HepG2 (cell line): ENCODE data around the gene NRAP. TPM values are rescaled to one million over a fixed set of nuclear protein-coding genes. Genes with fewer than 3 reads are reported as not detected.

ENCODE experiments used
- FOXA1 ChIP-seq, 2 experiments: fragments of 450-650 bp in 1 of 2; sonication (generic) in 1 of 2; formaldehyde crosslinking in 1 of 2; IDR thresholded peaks; 2 replicates each; pipeline versions ENCODE4 v1.4.0 to v1.6.1; 2016 to 2020; ENCODE audit warnings: missing genetic modification reagents in 1 of 2
- GATAD1 ChIP-seq: IDR thresholded peaks from 2 replicates; pipeline ENCODE4 v1.6.1; 2016; ENCODE audit warnings: missing genetic modification reagents, missing compliant biosample characterization
- IRX3 ChIP-seq: sonication (generic); formaldehyde crosslinking; IDR thresholded peaks from 2 replicates; pipeline ENCODE4 v1.8.1; 2023; ENCODE audit warnings: mild to moderate bottlenecking, low read depth, missing genetic modification reagents, borderline replicate concordance
- PAWR ChIP-seq: sonication (generic); formaldehyde crosslinking; IDR thresholded peaks from 2 replicates; pipeline ENCODE4 v1.4.0; 2020; ENCODE audit warnings: missing genetic modification reagents, mild to moderate bottlenecking, borderline replicate concordance
- SNAPC4 ChIP-seq: sonication (generic); formaldehyde crosslinking; IDR thresholded peaks from 2 replicates; pipeline ENCODE4 v1.4.0; 2020; ENCODE audit warnings: mild to moderate bottlenecking, missing genetic modification reagents
- TARDBP ChIP-seq: sonication (generic); formaldehyde crosslinking; IDR thresholded peaks from 2 replicates; pipeline ENCODE4 v1.8.0; 2022; ENCODE audit warnings: mild to moderate bottlenecking, missing genetic modification reagents
- TBL1XR1 ChIP-seq: fragments of 150-350 bp; IDR thresholded peaks from 2 replicates; pipeline ENCODE4 v1.6.1; 2014; ENCODE audit warnings: borderline replicate concordance, low read length; ENCODE audit not compliant: partially characterized antibody
- ZFP41 ChIP-seq: sonication (generic); formaldehyde crosslinking; IDR thresholded peaks from 2 replicates; pipeline ENCODE4 v1.4.0; 2020; ENCODE audit warnings: mild to moderate bottlenecking, missing genetic modification reagents, borderline replicate concordance
- ZFP82 ChIP-seq: sonication (generic); formaldehyde crosslinking; IDR thresholded peaks from 2 replicates; pipeline ENCODE4 v1.5.1; 2020; ENCODE audit warnings: mild to moderate bottlenecking, missing genetic modification reagents, borderline replicate concordance
- ZNF235 ChIP-seq: sonication (generic); formaldehyde crosslinking; IDR thresholded peaks from 2 replicates; pipeline ENCODE4 v1.8.1; 2023; ENCODE audit warnings: mild to moderate bottlenecking, missing genetic modification reagents, borderline replicate concordance
- ZNF260 ChIP-seq: sonication (generic); formaldehyde crosslinking; IDR thresholded peaks from 2 replicates; pipeline ENCODE4 v1.4.0; 2020; ENCODE audit warnings: missing genetic modification reagents, low read depth, mild to moderate bottlenecking, borderline replicate concordance
- ZNF276 ChIP-seq: sonication (generic); formaldehyde crosslinking; IDR thresholded peaks from 2 replicates; pipeline ENCODE4 v1.4.0; 2020; ENCODE audit warnings: mild to moderate bottlenecking, low read depth, missing genetic modification reagents
- ZNF432 ChIP-seq: sonication (generic); formaldehyde crosslinking; IDR thresholded peaks from 2 replicates; pipeline ENCODE4 v1.5.0; 2020; ENCODE audit warnings: missing genetic modification reagents, mild to moderate bottlenecking, borderline replicate concordance
- ZNF512 ChIP-seq: sonication (generic); formaldehyde crosslinking; IDR thresholded peaks from 2 replicates; pipeline ENCODE4 v1.4.0; 2020; ENCODE audit warnings: mild to moderate bottlenecking, missing genetic modification reagents
- polyA plus RNA-seq, 8 experiments: library from polyadenylated mRNA; depleted of rRNA in 3 of 8; stranded (reverse) in 7 of 8; unstranded in 1 of 8; fragments of >200 nt; fragmentation: Illumina TruSeq in 4 of 8; extraction: Trizol in 4 of 8; gene quantifications; 2 replicates each; pipeline versions ENCODE4 v1.2.1 to v1.2.3, GENCODE V29; 2011 to 2016; ENCODE audit warnings: low read depth in 4 of 8, missing spikeins in 1 of 8, mixed read lengths in 1 of 8; ENCODE audit not compliant: insufficient read depth in 1 of 8
- total RNA-seq, 5 experiments: library from RNA; depleted of rRNA; stranded (reverse); fragments of >200 nt; fragmentation: Illumina TruSeq; extraction: Trizol; gene quantifications; 2 replicates each; pipeline ENCODE4 v1.2.3, GENCODE V29; 2016; ENCODE audit warnings: low read depth in 1 of 5
- TF ChIP-seq, protein P1 (sequence below): conservative IDR thresholded peaks from 2 replicates; pipeline ENCODE4 v1.6.1; 2018; ENCODE audit warnings: missing genetic modification reagents
- TF ChIP-seq, protein P2 (sequence below): sonication (generic); formaldehyde crosslinking; IDR thresholded peaks from 2 replicates; pipeline ENCODE4 v1.4.0; 2020; ENCODE audit warnings: missing genetic modification reagents

The NRAP gene
- total and polyA plus RNA-seq, 2 of the 13 experiments (the other 11 are each of a cell fraction or from before 2014, with no cell fraction given), result not detected

GRCh38 chr10:113679463-113680189 lies 15.8 kb upstream of the NRAP start, which contains the start of gene CASP7 (continued):
- TF ChIP-seq ZNF512 (no peak), FOXA1 (IDR thresholded peaks at IDR 0.05) (no peak), FOXA1 (CRISPR knock-in tag; IDR thresholded peaks at IDR 0.05) (peak; percentile 6; the same call in 1 of the 2 replicates), ZFP41 (CRISPR knock-in tag) (no peak), IRX3 (CRISPR knock-in tag) (no peak), ZNF432 (no peak), ZNF235 (CRISPR knock-in tag) (no peak), ZNF276 (CRISPR knock-in tag) (no peak), TARDBP (CRISPR knock-in tag) (no peak), TBL1XR1 (no peak), GATAD1 (no peak), ZNF260 (no peak), PAWR (no peak), ZFP82 (CRISPR knock-in tag) (0 out of 2 replicates have a peak, but pooled peaks have one; percentile 46), SNAPC4 (no peak)
- TF ChIP-seq, protein P1, sequence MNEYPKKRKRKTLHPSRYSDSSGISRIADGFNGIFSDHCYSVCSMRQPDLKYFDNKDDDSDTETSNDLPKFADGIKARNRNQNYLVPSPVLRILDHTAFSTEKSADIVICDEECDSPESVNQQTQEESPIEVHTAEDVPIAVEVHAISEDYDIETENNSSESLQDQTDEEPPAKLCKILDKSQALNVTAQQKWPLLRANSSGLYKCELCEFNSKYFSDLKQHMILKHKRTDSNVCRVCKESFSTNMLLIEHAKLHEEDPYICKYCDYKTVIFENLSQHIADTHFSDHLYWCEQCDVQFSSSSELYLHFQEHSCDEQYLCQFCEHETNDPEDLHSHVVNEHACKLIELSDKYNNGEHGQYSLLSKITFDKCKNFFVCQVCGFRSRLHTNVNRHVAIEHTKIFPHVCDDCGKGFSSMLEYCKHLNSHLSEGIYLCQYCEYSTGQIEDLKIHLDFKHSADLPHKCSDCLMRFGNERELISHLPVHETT, result no peak
- TF ChIP-seq, protein P2, sequence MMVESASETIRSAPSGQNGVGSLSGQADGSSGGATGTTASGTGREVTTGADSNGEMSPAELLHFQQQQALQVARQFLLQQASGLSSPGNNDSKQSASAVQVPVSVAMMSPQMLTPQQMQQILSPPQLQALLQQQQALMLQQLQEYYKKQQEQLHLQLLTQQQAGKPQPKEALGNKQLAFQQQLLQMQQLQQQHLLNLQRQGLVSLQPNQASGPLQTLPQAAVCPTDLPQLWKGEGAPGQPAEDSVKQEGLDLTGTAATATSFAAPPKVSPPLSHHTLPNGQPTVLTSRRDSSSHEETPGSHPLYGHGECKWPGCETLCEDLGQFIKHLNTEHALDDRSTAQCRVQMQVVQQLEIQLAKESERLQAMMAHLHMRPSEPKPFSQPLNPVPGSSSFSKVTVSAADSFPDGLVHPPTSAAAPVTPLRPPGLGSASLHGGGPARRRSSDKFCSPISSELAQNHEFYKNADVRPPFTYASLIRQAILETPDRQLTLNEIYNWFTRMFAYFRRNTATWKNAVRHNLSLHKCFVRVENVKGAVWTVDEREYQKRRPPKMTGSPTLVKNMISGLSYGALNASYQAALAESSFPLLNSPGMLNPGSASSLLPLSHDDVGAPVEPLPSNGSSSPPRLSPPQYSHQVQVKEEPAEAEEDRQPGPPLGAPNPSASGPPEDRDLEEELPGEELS (CRISPR knock-in tag), result no peak
